Endothelial cell (in vitro differentiated cells): ENCODE data around the gene HAUS6. TPM values are rescaled to one million over a fixed set of nuclear protein-coding genes. Genes with fewer than 3 reads are reported as not detected.
A peak's percentile ranks its signal among the peaks of the same experiment; 100 is the strongest.
"Not testable (repeated sequence)": the region's sequence is repeated elsewhere in the genome, so short reads cannot be mapped to it uniquely, and the experiment has no call there.

Experiments used
- DNase-seq: peaks from one replicate; pipeline ENCODE4 v3.0.0; 2021; ENCODE audit warnings: low spot score
- H3K27ac Mint-ChIP-seq: one replicate; pipeline ENCODE4 v1.8.0; 2021; ENCODE audit warnings: mixed read lengths, inconsistent platforms; ENCODE audit not compliant: unreplicated experiment
- H3K27me3 Mint-ChIP-seq: one replicate; pipeline ENCODE4 v1.8.0; 2021; ENCODE audit warnings: mild to moderate bottlenecking, moderate library complexity, mixed read lengths, inconsistent platforms; ENCODE audit not compliant: unreplicated experiment
- H3K36me3 Mint-ChIP-seq: one replicate; pipeline ENCODE4 v1.8.0; 2021; ENCODE audit warnings: mild to moderate bottlenecking, low read depth, mixed read lengths, inconsistent platforms; ENCODE audit not compliant: unreplicated experiment
- H3K4me1 Mint-ChIP-seq: one replicate; pipeline ENCODE4 v1.8.0; 2021; ENCODE audit warnings: mild to moderate bottlenecking, mixed read lengths, inconsistent platforms; ENCODE audit not compliant: unreplicated experiment
- H3K4me3 Mint-ChIP-seq: one replicate; pipeline ENCODE4 v1.8.0; 2021; ENCODE audit warnings: mild to moderate bottlenecking, mixed read lengths, inconsistent platforms; ENCODE audit not compliant: unreplicated experiment
- H3K9me3 Mint-ChIP-seq: one replicate; pipeline ENCODE4 v1.8.0; 2021; ENCODE audit warnings: mixed read lengths, inconsistent platforms; ENCODE audit not compliant: unreplicated experiment
- total RNA-seq: library from RNA; stranded (reverse); fragmentation: NEBNext Ultra II Directional; extraction: Animal tissue kit (Norgen Biotek cat#: 25700); gene quantifications from one replicate; pipeline ENCODE4 v1.2.1, GENCODE V29; 2021; ENCODE audit not compliant: unreplicated experiment
- TF ChIP-seq, protein P1 (sequence below): fragments of 200-600 bp; sonication (generic); IDR thresholded peaks from one replicate; pipeline ENCODE4 v1.5.0; 2021; ENCODE audit warnings: antibody characterized with exemption; ENCODE audit not compliant: unreplicated experiment

HAUS6 gene
- total RNA-seq, 1 donor from 2014 or later = 19.0 TPM

GRCh38 chr9:19116107-19116790 is 13.5 kb upstream of the HAUS6 start:
- Mint-ChIP-seq H3K27me3 (no peaks in the 10 kb centered on the region), H3K36me3 (peaks cover 65% of the 10 kb centered on the region), H3K9me3 (no peaks in the 10 kb centered on the region), H3K27ac (no peak overlapping the region), H3K4me3 (peak overlapping the region; percentile 18), H3K4me1 (peaks cover 6% of the 10 kb centered on the region)
- TF ChIP-seq, protein P1, sequence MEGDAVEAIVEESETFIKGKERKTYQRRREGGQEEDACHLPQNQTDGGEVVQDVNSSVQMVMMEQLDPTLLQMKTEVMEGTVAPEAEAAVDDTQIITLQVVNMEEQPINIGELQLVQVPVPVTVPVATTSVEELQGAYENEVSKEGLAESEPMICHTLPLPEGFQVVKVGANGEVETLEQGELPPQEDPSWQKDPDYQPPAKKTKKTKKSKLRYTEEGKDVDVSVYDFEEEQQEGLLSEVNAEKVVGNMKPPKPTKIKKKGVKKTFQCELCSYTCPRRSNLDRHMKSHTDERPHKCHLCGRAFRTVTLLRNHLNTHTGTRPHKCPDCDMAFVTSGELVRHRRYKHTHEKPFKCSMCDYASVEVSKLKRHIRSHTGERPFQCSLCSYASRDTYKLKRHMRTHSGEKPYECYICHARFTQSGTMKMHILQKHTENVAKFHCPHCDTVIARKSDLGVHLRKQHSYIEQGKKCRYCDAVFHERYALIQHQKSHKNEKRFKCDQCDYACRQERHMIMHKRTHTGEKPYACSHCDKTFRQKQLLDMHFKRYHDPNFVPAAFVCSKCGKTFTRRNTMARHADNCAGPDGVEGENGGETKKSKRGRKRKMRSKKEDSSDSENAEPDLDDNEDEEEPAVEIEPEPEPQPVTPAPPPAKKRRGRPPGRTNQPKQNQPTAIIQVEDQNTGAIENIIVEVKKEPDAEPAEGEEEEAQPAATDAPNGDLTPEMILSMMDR = no peak
- DNase-seq = no peak

GRCh38 chr9:19114680-19115270 is 12.1 kb upstream of the HAUS6 start:
- DNase-seq = no peak
- Mint-ChIP-seq H3K36me3 (peaks cover 53% of the 10 kb centered on the region), H3K4me3 (no peak overlapping the region), H3K27ac (peak overlapping the region; percentile 42), H3K4me1 (peaks cover 6% of the 10 kb centered on the region), H3K9me3 (no peaks in the 10 kb centered on the region), H3K27me3 (no peaks in the 10 kb centered on the region)
- TF ChIP-seq, protein P1 = no peak

- TF ChIP-seq, protein P1 = no peak
- Mint-ChIP-seq H3K4me3 (no peak overlapping the region), H3K27me3 (no peaks in the 10 kb centered on the region), H3K36me3 (peaks cover 46% of the 10 kb centered on the region), H3K27ac (peak overlapping the region; percentile 42), H3K9me3 (no peaks in the 10 kb centered on the region), H3K4me1 (peaks cover 5% of the 10 kb centered on the region)
- DNase-seq = no peak
Measured at GRCh38 chr9:19113964-19114679, 11.4 kb upstream of the HAUS6 start.

- H3K27ac Mint-ChIP-seq, H3K4me3 Mint-ChIP-seq: not testable (repeated sequence)
Measured at GRCh38 chr9:19113064-19113611, 10.4 kb upstream of the HAUS6 start.

GRCh38 chr9:19108038-19108437 is 5.3 kb upstream of the HAUS6 start:
- no peak overlapping the region for H3K27ac Mint-ChIP-seq
- TF ChIP-seq, protein P1 = no peak
- H3K4me1 Mint-ChIP-seq = no peaks in the 10 kb centered on the region
- no peak overlapping the region for H3K4me3 Mint-ChIP-seq
- no peaks in the 10 kb centered on the region for H3K9me3 Mint-ChIP-seq
- no peak for DNase-seq
- no peaks in the 10 kb centered on the region for H3K27me3 Mint-ChIP-seq
- H3K36me3 Mint-ChIP-seq = no peaks in the 10 kb centered on the region

More at GRCh38 chr9:19113064-19113611, 10.4 kb upstream of the HAUS6 start:
- not testable (repeated sequence) for DNase-seq, H3K27me3 Mint-ChIP-seq, H3K4me1 Mint-ChIP-seq, H3K9me3 Mint-ChIP-seq
- peaks cover 36% of the 10 kb centered on the region for H3K36me3 Mint-ChIP-seq
